HCT116 (cell line): ENCODE results near the gene EIF1AD. TPM values are rescaled to one million over a fixed set of nuclear protein-coding genes. Genes with fewer than 3 reads are reported as not detected.

ENCODE experiments used
- ATAC-seq: fragments of 200-7000 bp; cut with Tn5 transposase; 2 replicates; pipeline ENCODE4 v1.9.1; 2020; ENCODE audit warnings: mild to moderate bottlenecking, moderate library complexity
- BruUV-seq: library from RNA; stranded (reverse); fragments of 400-500 nt; replicated peaks from 2 replicates; lab custom pipeline; 2021; lab: Mats Ljungman, UMichigan
- CTCF ChIA-PET: fragments of 300-600 bp; sonication (Branson Sonifier 250); formaldehyde crosslinking; loops from one replicate; lab custom pipeline; 2021; ENCODE audit warnings: antibody characterized with exemption; lab: Charles Lee
- POLR2A ChIA-PET: fragments of 300-600, 350-600 bp; sonication (Branson Sonifier 250); formaldehyde crosslinking; loops from one replicate; lab custom pipeline; 2021; ENCODE audit warnings: antibody characterized with exemption; lab: Charles Lee
- RAD21 ChIA-PET, 2 experiments: fragments of 300-600 bp; sonication (Branson Sonifier 250); formaldehyde crosslinking; loops; one replicate each; lab custom pipeline; 2023; ENCODE audit warnings: low total read pairs in 2 of 2; ENCODE audit not compliant: uncharacterized antibody in 2 of 2, unreplicated experiment in 2 of 2, low non-redundant PET in 1 of 2; lab: Charles Lee
- DNase-seq: peaks from one replicate; pipeline ENCODE4 v3.0.0-alpha.2; 2010; ENCODE audit warnings: low read depth, low spot score
- H2AFZ ChIP-seq: fragments of 200-600 bp; shearing (Covaris generic), sonication (generic); 2 replicates; pipeline ENCODE4 v1.6.1; 2017; ENCODE audit warnings: low read depth, mixed run types, mixed read lengths, antibody characterized with exemption, low read length; ENCODE audit not compliant: poor library complexity, severe bottlenecking
- H3K27ac ChIP-seq: 2 replicates; pipeline ENCODE4 v1.5.1; 2012; ENCODE audit warnings: low read depth, low read length
- H3K27me3 ChIP-seq: fragments of 200-600 bp; sonication (generic); 2 replicates; pipeline ENCODE4 v1.6.1; 2016; ENCODE audit warnings: mixed run types, low read length, mixed read lengths; ENCODE audit not compliant: insufficient read depth
- H3K36me3 ChIP-seq, 2 experiments: fragments of 200-500 bp in 1 of 2; fragments of 200-600 bp in 1 of 2; sonication (Bioruptor generic) in 1 of 2; sonication (generic) in 1 of 2; 2 replicates each; pipeline versions ENCODE4 v1.5.1 to v1.6.1; 2014 to 2016; ENCODE audit warnings: low read length in 2 of 2, inconsistent platforms in 1 of 2, mixed read lengths in 1 of 2, mixed run types in 1 of 2; ENCODE audit not compliant: insufficient read depth in 2 of 2, control insufficient read depth in 1 of 2
- H3K4me1 ChIP-seq, 2 experiments: fragments of 200-600 bp in 1 of 2; sonication (generic) in 1 of 2; 2 replicates each; pipeline versions ENCODE4 v1.5.1 to v1.6.1; 2012 to 2017; ENCODE audit warnings: low read length in 2 of 2, inconsistent platforms in 1 of 2, mild to moderate bottlenecking in 1 of 2, mixed read lengths in 1 of 2, mixed run types in 1 of 2, moderate library complexity in 1 of 2; ENCODE audit not compliant: insufficient read depth in 2 of 2, control insufficient read depth in 1 of 2
- H3K4me2 ChIP-seq: fragments of 200-600 bp; sonication (generic); 2 replicates; pipeline ENCODE4 v1.6.1; 2017; ENCODE audit warnings: mixed run types, low read length, mixed read lengths
- H3K4me3 ChIP-seq, 2 experiments: fragments of 200-600 bp in 1 of 2; sonication (generic) in 1 of 2; replicated peaks in 1 of 2; 2 replicates each; pipeline ENCODE4 v1.5.1; 2011 to 2016; ENCODE audit warnings: low read length in 2 of 2, control low read depth in 1 of 2, low read depth in 1 of 2, mild to moderate bottlenecking in 1 of 2, mixed read lengths in 1 of 2, mixed run types in 1 of 2
- H3K79me2 ChIP-seq: fragments of 200-600 bp; sonication (generic); 2 replicates; pipeline ENCODE4 v1.6.1; 2017; ENCODE audit warnings: mild to moderate bottlenecking, mixed run types, low read length, moderate library complexity, mixed read lengths; ENCODE audit not compliant: insufficient read depth
- H3K9ac ChIP-seq: fragments of 200-600 bp; sonication (generic); 2 replicates; pipeline ENCODE4 v1.6.1; 2016; ENCODE audit warnings: low read length, mixed read lengths
- H3K9me2 ChIP-seq: fragments of 200-600 bp; sonication (generic), shearing (Covaris generic); 2 replicates; pipeline ENCODE4 v1.6.1; 2017; ENCODE audit warnings: mixed run types, mild to moderate bottlenecking, moderate library complexity; ENCODE audit not compliant: insufficient read depth
- H3K9me3 ChIP-seq, 2 experiments: fragments of 200-500 bp in 1 of 2; fragments of 200-600 bp in 1 of 2; sonication (Bioruptor generic) in 1 of 2; sonication (generic) in 1 of 2; 2 replicates each; pipeline ENCODE4 v1.6.1; 2014 to 2017; ENCODE audit warnings: low read length in 2 of 2, mixed read lengths in 2 of 2, inconsistent platforms in 1 of 2, low read depth in 1 of 2, mild to moderate bottlenecking in 1 of 2, mixed run types in 1 of 2, moderate library complexity in 1 of 2; ENCODE audit not compliant: control insufficient read depth in 1 of 2, insufficient read depth in 1 of 2
- H4K20me1 ChIP-seq: fragments of 200-600 bp; sonication (generic), shearing (Covaris generic); 2 replicates; pipeline ENCODE4 v1.6.1; 2017; ENCODE audit warnings: mixed run types, mild to moderate bottlenecking, moderate library complexity; ENCODE audit not compliant: insufficient read depth
- CBX3 ChIP-seq: IDR thresholded peaks from 2 replicates; pipeline ENCODE4 v1.6.1; 2012; ENCODE audit warnings: low read depth
- EGR1 ChIP-seq: IDR thresholded peaks from 2 replicates; pipeline ENCODE4 v1.6.1; 2012; ENCODE audit warnings: low read depth
- FOSL1 ChIP-seq: IDR thresholded peaks from 2 replicates; pipeline ENCODE4 v1.6.1; 2012; ENCODE audit warnings: low read depth
- JUND ChIP-seq: IDR thresholded peaks from 2 replicates; pipeline ENCODE4 v1.6.1; 2012
- POLR2AphosphoS5 ChIP-seq: IDR thresholded peaks from 2 replicates; pipeline ENCODE4 v1.6.1; 2011; ENCODE audit warnings: mild to moderate bottlenecking, low read depth, low read length, moderate library complexity
- SRF ChIP-seq: IDR thresholded peaks from 2 replicates; pipeline ENCODE4 v1.6.1; 2012; ENCODE audit warnings: low read depth
- YY1 ChIP-seq: IDR thresholded peaks from 2 replicates; pipeline ENCODE4 v1.6.1; 2011; ENCODE audit warnings: low read length, low read depth, moderate library complexity, mild to moderate bottlenecking; ENCODE audit not compliant: insufficient replicate concordance; ENCODE audit errors: extremely low read depth
- ZFX ChIP-seq: fragments of 450-650 bp; IDR thresholded peaks from 2 replicates; pipeline ENCODE4 v1.6.1; 2017
- intact Hi-C: fragments of 100-400 bp; cut with micrococcal nuclease; formaldehyde crosslinking; loops from 2 replicates; pipeline ENCODE4 v1.10.0; 2022
- total RNA-seq: library from RNA; stranded (reverse); gene quantifications from one replicate; pipeline ENCODE4 v1.2.1, GENCODE V29; 2021; ENCODE audit not compliant: unreplicated experiment
- TF ChIP-seq, protein P1 (sequence below): IDR thresholded peaks from 2 replicates; pipeline ENCODE4 v1.6.1; 2012
- TF ChIP-seq, protein P2 (sequence below): IDR thresholded peaks from 2 replicates; pipeline ENCODE4 v1.6.1; 2012
- TF ChIP-seq, protein P3 (sequence below), 3 experiments: fragments of 200-600 bp in 1 of 3; sonication (generic) in 1 of 3; IDR thresholded peaks in 2 of 3; conservative IDR thresholded peaks in 1 of 3; 2 replicates each; pipeline ENCODE4 v1.5.1; 2012 to 2017; ENCODE audit warnings: low read depth in 2 of 3, low read length in 2 of 3, antibody characterized with exemption in 1 of 3, borderline replicate concordance in 1 of 3, control low read depth in 1 of 3, mild to moderate bottlenecking in 1 of 3, mixed read lengths in 1 of 3, mixed run types in 1 of 3, moderate library complexity in 1 of 3; ENCODE audit not compliant: insufficient read depth in 1 of 3

Gene EIF1AD
- total RNA-seq, 1 experiment from 2014 or later: 45.5 TPM

DNA sequence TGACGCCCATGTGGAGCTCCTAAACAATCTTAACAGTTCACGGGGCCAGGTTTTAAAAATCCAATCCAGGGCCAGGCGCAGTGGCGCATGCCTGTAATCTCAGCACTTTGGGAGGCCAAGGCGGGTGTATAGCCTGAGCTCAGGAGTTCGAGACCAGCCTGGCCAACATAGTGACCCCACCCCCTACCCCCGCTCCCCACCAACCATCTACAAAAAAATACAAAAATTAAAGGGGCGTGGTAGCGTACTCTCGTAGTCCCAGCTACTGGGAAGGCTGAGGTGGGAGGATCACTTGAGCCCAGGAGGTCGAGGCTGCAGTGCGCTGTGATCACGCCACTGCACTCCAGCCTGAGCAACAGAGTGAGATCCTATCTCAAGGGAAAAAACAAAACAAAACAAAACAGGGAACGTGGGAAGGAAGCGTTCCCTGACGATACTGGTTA is 41.1 kb downstream of the EIF1AD start:
- peak overlapping the region; percentile 96 for H3K9ac ChIP-seq
- RAD21 ChIA-PET: interaction anchor here in 1 of 2 experiments (1.2 kb wide), 1 partner anchor 73 kb away, joined by 4 read pairs; the partner anchor contains the start of gene FIBP
- no peak overlapping the region for H2AFZ ChIP-seq
- peak overlapping the region; percentile 76 for H3K4me3 ChIP-seq
- TF ChIP-seq, protein P1, sequence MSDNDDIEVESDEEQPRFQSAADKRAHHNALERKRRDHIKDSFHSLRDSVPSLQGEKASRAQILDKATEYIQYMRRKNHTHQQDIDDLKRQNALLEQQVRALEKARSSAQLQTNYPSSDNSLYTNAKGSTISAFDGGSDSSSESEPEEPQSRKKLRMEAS: no peak
- no peak for TF ChIP-seq FOSL1
- TF ChIP-seq JUND: no peak
- TF ChIP-seq ZFX: no peak
- TF ChIP-seq CBX3: no peak
- no peak for TF ChIP-seq YY1
- TF ChIP-seq, protein P2, sequence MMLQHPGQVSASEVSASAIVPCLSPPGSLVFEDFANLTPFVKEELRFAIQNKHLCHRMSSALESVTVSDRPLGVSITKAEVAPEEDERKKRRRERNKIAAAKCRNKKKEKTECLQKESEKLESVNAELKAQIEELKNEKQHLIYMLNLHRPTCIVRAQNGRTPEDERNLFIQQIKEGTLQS: no peak
- no peak for TF ChIP-seq SRF
- TF ChIP-seq POLR2AphosphoS5: no peak
- TF ChIP-seq, protein P3, sequence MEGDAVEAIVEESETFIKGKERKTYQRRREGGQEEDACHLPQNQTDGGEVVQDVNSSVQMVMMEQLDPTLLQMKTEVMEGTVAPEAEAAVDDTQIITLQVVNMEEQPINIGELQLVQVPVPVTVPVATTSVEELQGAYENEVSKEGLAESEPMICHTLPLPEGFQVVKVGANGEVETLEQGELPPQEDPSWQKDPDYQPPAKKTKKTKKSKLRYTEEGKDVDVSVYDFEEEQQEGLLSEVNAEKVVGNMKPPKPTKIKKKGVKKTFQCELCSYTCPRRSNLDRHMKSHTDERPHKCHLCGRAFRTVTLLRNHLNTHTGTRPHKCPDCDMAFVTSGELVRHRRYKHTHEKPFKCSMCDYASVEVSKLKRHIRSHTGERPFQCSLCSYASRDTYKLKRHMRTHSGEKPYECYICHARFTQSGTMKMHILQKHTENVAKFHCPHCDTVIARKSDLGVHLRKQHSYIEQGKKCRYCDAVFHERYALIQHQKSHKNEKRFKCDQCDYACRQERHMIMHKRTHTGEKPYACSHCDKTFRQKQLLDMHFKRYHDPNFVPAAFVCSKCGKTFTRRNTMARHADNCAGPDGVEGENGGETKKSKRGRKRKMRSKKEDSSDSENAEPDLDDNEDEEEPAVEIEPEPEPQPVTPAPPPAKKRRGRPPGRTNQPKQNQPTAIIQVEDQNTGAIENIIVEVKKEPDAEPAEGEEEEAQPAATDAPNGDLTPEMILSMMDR (IDR thresholded peaks at IDR 0.05 in 2 of 3, conservative IDR thresholded peaks at IDR 0.05 in 1 of 3; ENCODE audit: borderline replicate concordance in 1 of 3, insufficient read depth in 1 of 3, low read depth in 2 of 3, low read length in 2 of 3): no peak
- TF ChIP-seq EGR1: no peak
- TF ChIP-seq, all 23 proteins: peak for 0
- no TSS peak for BruUV-seq
- ATAC-seq: peak; percentile 41
- Histone ChIP-seq H3K9me2 (no peaks in the 10 kb centered on the region), H4K20me1 (no peaks in the 10 kb centered on the region), H3K36me3 (peaks cover 10 to 21% of the 10 kb centered on the region in 2 experiments; a peak in 3 of 4 replicates), H3K27ac (peak overlapping the region; percentile 81), H3K27me3 (no peaks in the 10 kb centered on the region), H3K9me3 (no peaks in the 10 kb centered on the region), H3K4me1 (peaks cover 8 to 21% of the 10 kb centered on the region in 2 experiments; a peak in 3 of 4 replicates), H3K4me2 (peak overlapping the region; percentile 87), H3K79me2 (peaks cover 41% of the 10 kb centered on the region)
- no peak for DNase-seq
- ChIA-PET CTCF (no interaction called here), POLR2A (no interaction called here)
- intact Hi-C loops: loop anchor here (2.0 kb wide), 1 partner anchor 72 kb away; the partner anchor contains the start of gene FIBP
